Right kidney (tissue), 1 donor: ENCODE data around the gene C1orf116.

Source experiments
- DNase-seq: peaks from one replicate; pipeline ENCODE4 v3.0.0-alpha.2; 2016

Gene C1orf116

GRCh38 chr1:207020065-207020708 lies 12.4 kb downstream of the C1orf116 start:
- DNase-seq, result no peak

GRCh38 chr1:207019661-207020060 lies 12.9 kb downstream of the C1orf116 start:
- DNase-seq, result no peak

GRCh38 chr1:207019161-207019560 lies 13.4 kb downstream of the C1orf116 start:
- DNase-seq, result no peak

- no peak for DNase-seq
Observed at GRCh38 chr1:207018707-207019106, 13.8 kb downstream of the C1orf116 start.

GRCh38 chr1:207017615-207018559 lies 14.7 kb downstream of the C1orf116 start:
- DNase-seq, result no peak

GRCh38 chr1:207015791-207016190 lies 16.8 kb downstream of the C1orf116 start:
- no peak for DNase-seq

- no peak for DNase-seq
Observed at GRCh38 chr1:207014728-207015127, 17.8 kb downstream of the C1orf116 start.

- no peak for DNase-seq
Observed at GRCh38 chr1:207013321-207014085, 19.1 kb downstream of the C1orf116 start.

GRCh38 chr1:207010726-207011125 lies 21.8 kb downstream of the C1orf116 start:
- no peak for DNase-seq

- no peak for DNase-seq
Observed at GRCh38 chr1:207009945-207010344, 22.6 kb downstream of the C1orf116 start.

GRCh38 chr1:207009182-207009850 lies 23.2 kb downstream of the C1orf116 start:
- no peak for DNase-seq

GRCh38 chr1:207007352-207008033 lies 25.1 kb downstream of the C1orf116 start:
- DNase-seq, result no peak

GRCh38 chr1:207006914-207007313 lies 25.6 kb downstream of the C1orf116 start:
- no peak for DNase-seq

- DNase-seq, result no peak
Observed at GRCh38 chr1:207006083-207006482, 26.5 kb downstream of the C1orf116 start.

- DNase-seq, result no peak
Observed at GRCh38 chr1:207004931-207005830, 27.4 kb downstream of the C1orf116 start.

GRCh38 chr1:207003210-207003609 lies 29.3 kb downstream of the C1orf116 start:
- DNase-seq, result no peak

GRCh38 chr1:207002724-207003146 lies 29.8 kb downstream of the C1orf116 start:
- no peak for DNase-seq

- no peak for DNase-seq
Observed at GRCh38 chr1:207001492-207002245, 30.9 kb downstream of the C1orf116 start.

- no peak for DNase-seq
Observed at GRCh38 chr1:207000651-207001291, 31.8 kb downstream of the C1orf116 start.
